GM18870 (cell line): Measurements from ENCODE around the gene APBB2.

Experiments used
- ATAC-seq: cut with Tn5 transposase; IDR thresholded peaks from one replicate; pipeline ENCODE4 v1.9.1; 2021; ENCODE audit warnings: moderate library complexity; ENCODE audit not compliant: unreplicated experiment

Gene APBB2

GRCh38 chr4:41142376-41143310 lies 71.7 kb downstream of the APBB2 start:
- no peak for ATAC-seq

DNA sequence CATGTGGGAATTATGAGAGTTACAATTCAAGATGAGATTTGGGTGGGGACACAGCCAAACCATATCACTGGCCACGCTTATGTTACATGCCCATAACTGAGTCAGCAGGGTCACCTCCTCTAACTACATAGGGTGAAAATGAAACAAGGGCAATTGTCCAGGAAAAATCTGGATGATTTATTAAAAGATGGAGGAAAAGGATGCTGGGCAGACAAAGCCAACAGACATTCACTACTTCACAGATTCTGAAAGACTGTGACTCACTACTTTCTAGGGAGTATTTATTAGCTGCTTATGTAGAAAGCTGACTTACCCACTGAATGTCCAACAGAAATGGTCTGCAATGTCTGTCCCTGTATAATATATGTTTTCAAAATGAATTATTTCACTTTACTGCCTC lies 72.4 kb downstream of the APBB2 start:
- no peak for ATAC-seq

- ATAC-seq = no peak
Observed at GRCh38 chr4:41140410-41140809, 73.9 kb downstream of the APBB2 start.

- no peak for ATAC-seq
Observed at GRCh38 chr4:41137879-41138278, 76.5 kb downstream of the APBB2 start.

- ATAC-seq = no peak
Observed at GRCh38 chr4:41136456-41136855, 77.9 kb downstream of the APBB2 start.

DNA sequence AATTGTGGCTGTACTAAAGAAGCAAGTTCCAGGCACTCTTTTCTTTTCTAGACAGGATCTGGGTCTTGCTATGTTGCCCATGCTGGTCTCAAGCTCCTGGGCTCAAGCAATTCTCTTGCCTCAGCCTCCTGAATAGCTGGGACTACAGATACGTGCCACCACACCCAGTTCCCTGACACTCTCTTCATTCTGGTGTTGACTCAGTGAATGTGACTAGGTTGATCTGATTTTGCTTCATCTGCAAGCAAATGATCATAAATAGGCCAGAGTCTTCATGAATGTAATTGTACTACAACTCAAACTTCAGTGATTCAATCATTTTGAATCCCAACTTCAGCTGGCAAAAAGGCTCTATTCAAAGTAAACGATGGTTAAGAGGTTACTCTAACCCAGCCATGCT lies 78.5 kb downstream of the APBB2 start:
- ATAC-seq = no peak

DNA sequence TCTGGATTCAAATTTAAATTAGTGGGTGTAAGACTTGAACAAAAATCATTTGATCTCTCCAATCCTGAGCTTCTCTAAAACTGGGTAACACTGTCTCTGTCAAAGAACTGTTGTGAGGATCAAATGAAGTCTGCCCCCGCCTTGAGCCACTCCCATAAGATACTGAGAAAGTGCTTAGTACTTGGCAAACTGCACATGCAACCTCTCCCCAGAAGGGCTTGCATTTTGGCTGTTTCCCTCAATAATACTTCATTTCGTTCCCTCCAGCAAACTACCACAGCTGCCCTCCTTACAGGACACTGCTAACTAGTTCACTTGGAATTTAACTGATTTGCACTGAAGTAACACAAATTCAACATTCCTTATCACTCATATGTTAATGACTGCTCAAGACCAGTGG lies 79.8 kb downstream of the APBB2 start:
- no peak for ATAC-seq

DNA sequence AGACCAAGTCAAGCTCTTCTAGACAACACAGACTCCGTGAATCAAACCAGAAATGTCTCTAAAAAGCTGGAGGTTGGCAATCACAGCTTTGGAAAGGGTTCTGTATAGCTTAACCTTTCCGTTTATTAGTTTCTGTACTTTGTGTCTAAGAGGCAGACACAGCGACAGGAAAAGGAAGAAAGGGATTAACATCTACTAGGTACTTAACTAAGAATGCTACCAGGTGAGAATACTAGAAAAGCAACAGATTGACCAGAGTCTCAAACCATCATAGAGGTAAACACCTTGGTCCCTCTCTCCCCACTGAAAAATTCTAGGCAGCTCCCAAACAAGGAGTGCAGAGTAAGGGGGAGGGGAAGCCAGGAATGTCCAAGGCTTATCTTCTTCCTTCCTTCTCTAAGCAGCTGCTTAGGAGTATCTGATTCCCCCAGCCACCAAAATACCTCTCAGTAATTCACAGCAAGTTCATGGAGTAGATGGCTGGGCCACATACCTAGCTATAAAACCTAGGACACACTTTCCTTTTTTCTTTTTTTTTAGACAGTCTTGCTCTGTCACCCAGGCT lies 80.8 kb downstream of the APBB2 start:
- ATAC-seq = no peak

DNA sequence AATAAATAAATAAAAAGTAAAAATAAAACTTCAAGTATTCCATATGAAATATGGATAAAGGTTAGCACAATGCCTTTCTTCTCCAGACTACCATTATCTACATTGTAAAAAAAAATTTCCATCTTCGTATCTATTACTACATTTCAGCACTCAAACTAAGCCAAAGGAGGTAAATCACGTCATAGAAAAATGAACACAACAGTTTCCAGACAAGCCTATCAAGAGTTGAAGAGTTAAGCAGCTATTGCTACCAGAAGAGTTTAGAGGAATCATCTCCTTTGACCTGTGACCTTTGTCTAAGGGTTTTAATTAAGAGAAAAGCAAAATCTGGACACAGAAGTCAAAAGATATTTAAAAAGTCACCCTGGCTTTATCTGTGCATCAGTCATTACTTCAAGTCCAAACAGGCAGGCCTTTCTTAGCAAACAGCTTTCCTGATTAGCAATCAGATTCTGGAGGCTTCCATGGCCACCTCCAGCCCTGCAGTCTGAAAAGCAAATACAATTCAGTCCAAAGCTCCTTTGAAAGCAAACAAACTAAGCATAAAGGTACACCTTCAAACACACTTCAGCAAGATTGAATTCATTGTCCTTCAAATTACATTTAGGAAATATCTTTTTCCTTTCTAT lies 82.2 kb downstream of the APBB2 start:
- ATAC-seq = no peak

GRCh38 chr4:41129936-41130440 lies 84.4 kb downstream of the APBB2 start:
- ATAC-seq = no peak

DNA sequence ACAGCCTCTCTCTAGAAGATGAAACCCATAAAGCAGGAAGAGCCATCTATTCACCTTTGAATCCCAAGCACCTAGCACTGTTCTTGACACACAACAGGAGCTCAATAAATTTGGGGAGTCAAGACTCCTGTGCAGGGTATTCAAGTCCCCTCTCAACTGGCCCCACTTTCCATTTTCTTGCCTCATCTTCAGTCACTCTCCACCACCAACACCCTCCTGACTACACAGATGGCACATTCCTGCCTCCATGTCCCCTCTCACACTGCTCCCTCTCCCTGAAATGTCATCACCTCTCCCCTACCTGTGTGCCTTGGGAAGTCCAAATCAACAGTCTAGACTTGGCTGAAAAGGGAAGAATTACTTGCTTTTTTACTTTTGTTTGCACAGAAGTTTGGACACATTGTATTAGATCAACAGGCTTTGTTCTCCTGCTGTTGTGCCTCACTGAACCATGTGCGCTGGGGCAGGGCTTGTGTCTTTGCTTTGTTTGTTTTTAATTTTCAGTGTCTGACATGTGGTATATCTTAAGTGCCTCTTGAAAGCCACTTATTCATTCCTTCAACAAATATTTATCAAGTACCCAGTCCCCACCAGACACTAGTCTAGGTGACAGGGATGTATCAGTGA lies 85.1 kb downstream of the APBB2 start:
- no peak for ATAC-seq

GRCh38 chr4:41125558-41126311 lies 88.6 kb downstream of the APBB2 start:
- no peak for ATAC-seq

GRCh38 chr4:41124916-41125548 lies 89.3 kb downstream of the APBB2 start:
- ATAC-seq = no peak

- ATAC-seq = no peak
Observed at GRCh38 chr4:41122775-41123174, 91.6 kb downstream of the APBB2 start.

GRCh38 chr4:41122309-41122708 lies 92.0 kb downstream of the APBB2 start:
- no peak for ATAC-seq

- no peak for ATAC-seq
Observed at GRCh38 chr4:41121906-41122305, 92.4 kb downstream of the APBB2 start.

GRCh38 chr4:41120297-41121217 lies 93.8 kb downstream of the APBB2 start:
- ATAC-seq = no peak

DNA sequence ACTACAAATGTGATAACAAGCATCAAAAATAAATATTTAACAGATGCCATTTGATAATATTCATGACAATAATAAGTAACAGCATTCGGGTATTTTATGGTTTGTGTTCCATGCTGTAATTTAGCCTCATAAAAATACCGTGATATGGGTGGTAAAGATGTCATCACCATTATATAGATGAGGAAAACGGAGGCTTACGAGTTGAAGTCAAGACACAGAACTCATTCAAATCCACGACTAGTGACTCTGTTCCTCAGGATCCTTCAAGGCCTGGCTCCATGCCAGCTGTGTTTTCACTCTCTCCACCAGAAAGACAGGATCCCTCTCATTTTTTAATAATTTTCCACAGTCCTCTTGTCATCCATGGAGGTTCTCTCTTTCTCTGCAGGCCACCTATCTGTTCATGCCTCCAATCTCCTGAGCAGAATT lies 94.5 kb downstream of the APBB2 start:
- no peak for ATAC-seq

- no peak for ATAC-seq
Observed at GRCh38 chr4:41111791-41112190, 102.6 kb downstream of the APBB2 start.
